Gastrocnemius medialis (tissue), 4 donors: ENCODE results near the gene CUL1.

Experiments used
- CTCF ChIP-seq, 5 experiments: fragments of 450-650 bp in 3 of 5; fragments of 200-600 bp in 2 of 5; sonication (generic) in 2 of 5; IDR thresholded peaks in 4 of 5; conservative IDR thresholded peaks in 1 of 5; 1 replicate in 4 of 5; 2 replicates in 1 of 5; pipeline ENCODE4 v1.5.1; 2016 to 2019; ENCODE audit warnings: antibody characterized with exemption in 5 of 5, mild to moderate bottlenecking in 3 of 5, moderate library complexity in 3 of 5
- POLR2A ChIP-seq, 2 donors: fragments of 450-650 bp; IDR thresholded peaks; one replicate each; pipeline ENCODE4 v1.6.1; 2017; ENCODE audit warnings: antibody characterized with exemption in 2 of 2, mild to moderate bottlenecking in 2 of 2, moderate library complexity in 2 of 2

- TF ChIP-seq CTCF (IDR thresholded peaks at IDR 0.05 in 4 of 5, conservative IDR thresholded peaks at IDR 0.05 in 1 of 5), result no peak
- TF ChIP-seq POLR2A (IDR thresholded peaks at IDR 0.05), result no peak
These were observed 126.6 kb downstream of the CUL1 start for GRCh38 chr7:148825338-148825737.
